ENCODE results near the gene TMEM38B. TPM values are rescaled to one million over a fixed set of nuclear protein-coding genes. Genes with fewer than 3 reads are reported as not detected.

TMEM38B gene
- total and polyA plus RNA-seq, 2 of the 8 experiments (the other 6 are each of a cell fraction or from before 2014, with no cell fraction given): 10.6 to 12.4 TPM

DNA sequence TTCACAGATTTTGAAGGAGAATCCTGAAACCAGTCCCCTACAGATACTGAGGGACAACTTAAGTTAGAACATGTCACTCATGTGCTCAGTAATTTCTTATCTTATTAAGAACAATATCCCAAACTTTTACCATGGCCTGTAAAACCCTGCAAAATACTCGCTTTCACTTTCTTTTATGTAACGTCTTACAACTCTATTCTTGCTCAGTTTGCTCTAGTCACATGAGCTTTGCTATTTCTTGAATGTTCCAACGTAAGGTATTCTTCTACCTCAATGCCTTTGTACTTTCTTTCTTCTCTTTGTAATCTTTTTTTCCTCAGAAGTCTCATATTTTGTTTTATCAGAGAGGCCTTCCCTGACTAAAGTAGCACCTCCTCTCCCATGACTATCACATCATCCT, 14.1 kb downstream of the TMEM38B start:
- no peaks in the 10 kb centered on the region for H3K79me2 ChIP-seq (ENCODE audit: control insufficient read depth in 1 of 2, insufficient read depth in 2 of 2, low read length in 2 of 2)
- H3K18ac ChIP-seq (ENCODE audit: extremely low read depth, low read length): no peak overlapping the region
- H3K79me1 ChIP-seq (ENCODE audit: low read depth, low read length): no peaks in the 10 kb centered on the region
- H2BK5ac ChIP-seq (ENCODE audit: low read depth, low read length): no peak overlapping the region
- WGBS, 2 experiments (ENCODE audit: extremely low coverage in 1 of 2, insufficient coverage in 1 of 2, insufficient read length in 1 of 2, insufficient replicate concordance in 2 of 2, low coverage in 1 of 2, low lambda C conversion rate in 2 of 2, missing lambda C conversion rate in 1 of 2): 77% methylated on average over 3 of the region's 3 CpGs; no CpG with 5 or more reads in 1 of the 2 experiments
- H3K4ac ChIP-seq (replicated peaks; ENCODE audit: insufficient read length, low read depth, low read length): no peak overlapping the region
- H3K9ac ChIP-seq (replicated peaks in 1 of 4; ENCODE audit: extremely low read depth in 1 of 4, low read depth in 3 of 4, low read length in 3 of 4): no peak overlapping the region
- no peak overlapping the region for H2BK15ac ChIP-seq (ENCODE audit: low read length)
- ChIA-PET POLR2A (ENCODE audit: partially characterized antibody) (no interaction called here), CTCF (ENCODE audit: partially characterized antibody) (no interaction called here)
- no peak overlapping the region for H2AFZ ChIP-seq (ENCODE audit: low read length)
- no peak overlapping the region for H2BK120ac ChIP-seq (replicated peaks; ENCODE audit: low read depth, low read length)
- H4K91ac ChIP-seq (replicated peaks; ENCODE audit: insufficient read length, low read length): no peak overlapping the region
- no peak overlapping the region for H4K8ac ChIP-seq (ENCODE audit: extremely low read depth, insufficient read depth, low read length)
- no peak overlapping the region for H3K4me3 ChIP-seq (ENCODE audit: extremely low read depth in 1 of 4, insufficient read depth in 2 of 4, low read depth in 3 of 4, low read length in 4 of 4)
- TF ChIP-seq EZH2 (IDR thresholded peaks at IDR 0.05; ENCODE audit: low read depth, low read length, severe bottlenecking) (no peak), RNF2 (IDR thresholded peaks at IDR 0.05; ENCODE audit: borderline replicate concordance, low read depth, low read length, missing control alignments, poor library complexity, severe bottlenecking) (no peak), CBX8 (IDR thresholded peaks at IDR 0.05; ENCODE audit: borderline replicate concordance, low read depth, low read length) (no peak), SRF (IDR thresholded peaks at IDR 0.05; ENCODE audit: low read depth, low read length) (no peak), SP1 (IDR thresholded peaks at IDR 0.05; ENCODE audit: low read depth, low read length) (no peak), SAP30 (IDR thresholded peaks at IDR 0.05; ENCODE audit: insufficient read depth, insufficient replicate concordance, low read length) (no peak), RXRA (IDR thresholded peaks at IDR 0.05; ENCODE audit: insufficient read depth, low read depth, low read length) (no peak), CHD1 (IDR thresholded peaks at IDR 0.05; ENCODE audit: low read depth, low read length) (no peak)
- TF ChIP-seq, protein P1, sequence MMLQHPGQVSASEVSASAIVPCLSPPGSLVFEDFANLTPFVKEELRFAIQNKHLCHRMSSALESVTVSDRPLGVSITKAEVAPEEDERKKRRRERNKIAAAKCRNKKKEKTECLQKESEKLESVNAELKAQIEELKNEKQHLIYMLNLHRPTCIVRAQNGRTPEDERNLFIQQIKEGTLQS (IDR thresholded peaks at IDR 0.05; ENCODE audit: insufficient read depth, low read depth, low read length): no peak
- no peak overlapping the region for H3K27ac ChIP-seq (ENCODE audit: low read depth, low read length)
- no peak for DNase-seq (ENCODE audit: low read depth in 1 of 2, low spot score in 2 of 2)
- no peak overlapping the region for H2BK12ac ChIP-seq (ENCODE audit: low read depth, low read length)
- H3K14ac ChIP-seq (ENCODE audit: insufficient read length): no peak overlapping the region
- H3K4me1 ChIP-seq (replicated peaks in 1 of 4; ENCODE audit: control insufficient read depth in 3 of 4, insufficient read depth in 4 of 4, low read length in 3 of 4): no peaks in the 10 kb centered on the region
- FAIRE-seq: no peak
- H3K27me3 ChIP-seq (replicated peaks in 1 of 4; ENCODE audit: control insufficient read depth in 3 of 4, extremely low read depth in 1 of 4, insufficient read depth in 3 of 4, low read length in 3 of 4): no peaks in the 10 kb centered on the region
- H3K36me3 ChIP-seq (ENCODE audit: control insufficient read depth in 2 of 4, insufficient read depth in 4 of 4, low read length in 3 of 4): no peaks in the 10 kb centered on the region
- H3K23ac ChIP-seq (ENCODE audit: insufficient read length): no peak overlapping the region
- H3K56ac ChIP-seq (replicated peaks; ENCODE audit: insufficient read length, low read depth, low read length): no peak overlapping the region
- no peaks in the 10 kb centered on the region for H3K23me2 ChIP-seq (ENCODE audit: low read depth, low read length)
- H2AK5ac ChIP-seq (ENCODE audit: low read depth, low read length): no peak overlapping the region
- no peak overlapping the region for H3K4me2 ChIP-seq (ENCODE audit: insufficient read depth in 1 of 2, low read depth in 2 of 2, low read length in 2 of 2)
- no peaks in the 10 kb centered on the region for H3K9me3 ChIP-seq (ENCODE audit: insufficient read depth in 2 of 2, low read depth in 1 of 2, low read length in 1 of 2)
- no peak overlapping the region for H2BK20ac ChIP-seq (ENCODE audit: low read length)
- no peak overlapping the region for H4K5ac ChIP-seq (ENCODE audit: insufficient read length, low read depth, low read length)
- no peaks in the 10 kb centered on the region for H4K20me1 ChIP-seq (replicated peaks in 1 of 2; ENCODE audit: control insufficient read depth in 1 of 2, insufficient read depth in 2 of 2, low read length in 2 of 2)
